Panc1 (cell line): Measurements from ENCODE around the gene OMA1.

ENCODE experiments used
- POLR2AphosphoS5 ChIP-seq: IDR thresholded peaks from 2 replicates; pipeline ENCODE4 v1.6.1; 2012; ENCODE audit warnings: mild to moderate bottlenecking, low read depth, low read length, moderate library complexity
- REST ChIP-seq, 2 experiments: IDR thresholded peaks; 2 replicates each; pipeline ENCODE4 v1.6.1; 2011 to 2012; ENCODE audit warnings: low read depth in 2 of 2, control low read depth in 1 of 2, low read length in 1 of 2, mild to moderate bottlenecking in 1 of 2, moderate library complexity in 1 of 2; ENCODE audit not compliant: insufficient read depth in 1 of 2
- SIN3A ChIP-seq: IDR thresholded peaks from 2 replicates; pipeline ENCODE4 v1.6.1; 2012; ENCODE audit warnings: low read depth, mild to moderate bottlenecking, low read length, moderate library complexity, borderline replicate concordance; ENCODE audit not compliant: insufficient read depth
- TF ChIP-seq, protein P1 (sequence below): fragments of 450-650 bp; IDR thresholded peaks from 2 replicates; pipeline ENCODE4 v1.5.1; 2017; ENCODE audit warnings: mild to moderate bottlenecking

GRCh38 chr1:58434181-58434580 is 112.3 kb downstream of the OMA1 start:
- TF ChIP-seq, protein P1, sequence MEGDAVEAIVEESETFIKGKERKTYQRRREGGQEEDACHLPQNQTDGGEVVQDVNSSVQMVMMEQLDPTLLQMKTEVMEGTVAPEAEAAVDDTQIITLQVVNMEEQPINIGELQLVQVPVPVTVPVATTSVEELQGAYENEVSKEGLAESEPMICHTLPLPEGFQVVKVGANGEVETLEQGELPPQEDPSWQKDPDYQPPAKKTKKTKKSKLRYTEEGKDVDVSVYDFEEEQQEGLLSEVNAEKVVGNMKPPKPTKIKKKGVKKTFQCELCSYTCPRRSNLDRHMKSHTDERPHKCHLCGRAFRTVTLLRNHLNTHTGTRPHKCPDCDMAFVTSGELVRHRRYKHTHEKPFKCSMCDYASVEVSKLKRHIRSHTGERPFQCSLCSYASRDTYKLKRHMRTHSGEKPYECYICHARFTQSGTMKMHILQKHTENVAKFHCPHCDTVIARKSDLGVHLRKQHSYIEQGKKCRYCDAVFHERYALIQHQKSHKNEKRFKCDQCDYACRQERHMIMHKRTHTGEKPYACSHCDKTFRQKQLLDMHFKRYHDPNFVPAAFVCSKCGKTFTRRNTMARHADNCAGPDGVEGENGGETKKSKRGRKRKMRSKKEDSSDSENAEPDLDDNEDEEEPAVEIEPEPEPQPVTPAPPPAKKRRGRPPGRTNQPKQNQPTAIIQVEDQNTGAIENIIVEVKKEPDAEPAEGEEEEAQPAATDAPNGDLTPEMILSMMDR: no peak
- TF ChIP-seq POLR2AphosphoS5 (no peak), REST (IDR thresholded peaks at IDR 0.05; ENCODE audit: insufficient read depth in 1 of 2, low read depth in 2 of 2, low read length in 1 of 2) (no peak), SIN3A (no peak)
